ENCODE data around the gene COLEC11. TPM values are rescaled to one million over a fixed set of nuclear protein-coding genes. Genes with fewer than 3 reads are reported as not detected.

Gene COLEC11
- total RNA-seq, 3 donors from 2014 or later (not counting 1 experiment from before 2014, with no cell fraction given) = 0.61 TPM; not detected in 2

DNA sequence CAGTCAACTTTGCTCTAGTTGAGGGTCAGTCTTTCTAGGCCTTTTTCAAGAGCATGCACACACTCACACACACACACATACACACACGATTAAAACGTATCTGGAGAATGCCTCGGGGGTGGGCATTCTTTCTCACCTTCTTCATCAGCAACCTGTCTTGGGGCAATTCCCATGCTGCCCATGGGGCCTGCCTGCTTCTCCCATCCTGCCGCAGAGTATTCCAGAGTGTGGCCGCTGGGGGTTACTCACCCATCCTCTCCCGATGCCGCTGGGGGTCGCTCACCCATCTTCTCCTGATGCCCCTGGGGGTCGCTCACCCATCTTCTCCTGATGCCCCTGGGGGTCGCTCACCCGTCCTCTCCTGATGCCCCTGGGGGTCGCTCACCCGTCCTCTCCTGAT is 52.3 kb downstream of the COLEC11 start:
- ATAC-seq (no peak), DNase-seq (no peak)
- peaks cover 15 to 16% of the 10 kb centered on the region in 2 donors for H3K4me1 Mint-ChIP-seq
- H3K36me3 Mint-ChIP-seq = no peaks in the 10 kb centered on the region
- H3K27me3 Mint-ChIP-seq (ENCODE audit: low read depth in 2 of 2) = peaks cover 0 to 10% of the 10 kb centered on the region in 2 donors
- TF ChIP-seq, protein P1, sequence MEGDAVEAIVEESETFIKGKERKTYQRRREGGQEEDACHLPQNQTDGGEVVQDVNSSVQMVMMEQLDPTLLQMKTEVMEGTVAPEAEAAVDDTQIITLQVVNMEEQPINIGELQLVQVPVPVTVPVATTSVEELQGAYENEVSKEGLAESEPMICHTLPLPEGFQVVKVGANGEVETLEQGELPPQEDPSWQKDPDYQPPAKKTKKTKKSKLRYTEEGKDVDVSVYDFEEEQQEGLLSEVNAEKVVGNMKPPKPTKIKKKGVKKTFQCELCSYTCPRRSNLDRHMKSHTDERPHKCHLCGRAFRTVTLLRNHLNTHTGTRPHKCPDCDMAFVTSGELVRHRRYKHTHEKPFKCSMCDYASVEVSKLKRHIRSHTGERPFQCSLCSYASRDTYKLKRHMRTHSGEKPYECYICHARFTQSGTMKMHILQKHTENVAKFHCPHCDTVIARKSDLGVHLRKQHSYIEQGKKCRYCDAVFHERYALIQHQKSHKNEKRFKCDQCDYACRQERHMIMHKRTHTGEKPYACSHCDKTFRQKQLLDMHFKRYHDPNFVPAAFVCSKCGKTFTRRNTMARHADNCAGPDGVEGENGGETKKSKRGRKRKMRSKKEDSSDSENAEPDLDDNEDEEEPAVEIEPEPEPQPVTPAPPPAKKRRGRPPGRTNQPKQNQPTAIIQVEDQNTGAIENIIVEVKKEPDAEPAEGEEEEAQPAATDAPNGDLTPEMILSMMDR (IDR thresholded peaks at IDR 0.05) = no peak
- peaks cover 14% of the 10 kb centered on the region for H3K4me1 ChIP-seq (ENCODE audit: control insufficient read depth, insufficient read depth, low read length)
- no peaks in the 10 kb centered on the region for H3K9me3 ChIP-seq (ENCODE audit: control insufficient read depth, insufficient read depth, low read length)
- intact Hi-C loops (cut with micrococcal nuclease) = no loop called here
- H3K27ac Mint-ChIP-seq = no peak overlapping the region
- H3K27ac ChIP-seq (ENCODE audit: low read length) = no peak overlapping the region
- H3K4me3 Mint-ChIP-seq = no peak overlapping the region
- H3K27me3 ChIP-seq (ENCODE audit: control insufficient read depth, insufficient read depth, low read length) = no peaks in the 10 kb centered on the region
- H3K9me3 Mint-ChIP-seq = no peaks in the 10 kb centered on the region
- H3K4me3 ChIP-seq (ENCODE audit: low read length) = no peak overlapping the region
- WGBS (ENCODE audit: insufficient coverage) = 77% methylated on average over 13 of the region's 13 CpGs
- H3K36me3 ChIP-seq (ENCODE audit: control insufficient read depth, insufficient read depth, low read length) = no peaks in the 10 kb centered on the region

DNA sequence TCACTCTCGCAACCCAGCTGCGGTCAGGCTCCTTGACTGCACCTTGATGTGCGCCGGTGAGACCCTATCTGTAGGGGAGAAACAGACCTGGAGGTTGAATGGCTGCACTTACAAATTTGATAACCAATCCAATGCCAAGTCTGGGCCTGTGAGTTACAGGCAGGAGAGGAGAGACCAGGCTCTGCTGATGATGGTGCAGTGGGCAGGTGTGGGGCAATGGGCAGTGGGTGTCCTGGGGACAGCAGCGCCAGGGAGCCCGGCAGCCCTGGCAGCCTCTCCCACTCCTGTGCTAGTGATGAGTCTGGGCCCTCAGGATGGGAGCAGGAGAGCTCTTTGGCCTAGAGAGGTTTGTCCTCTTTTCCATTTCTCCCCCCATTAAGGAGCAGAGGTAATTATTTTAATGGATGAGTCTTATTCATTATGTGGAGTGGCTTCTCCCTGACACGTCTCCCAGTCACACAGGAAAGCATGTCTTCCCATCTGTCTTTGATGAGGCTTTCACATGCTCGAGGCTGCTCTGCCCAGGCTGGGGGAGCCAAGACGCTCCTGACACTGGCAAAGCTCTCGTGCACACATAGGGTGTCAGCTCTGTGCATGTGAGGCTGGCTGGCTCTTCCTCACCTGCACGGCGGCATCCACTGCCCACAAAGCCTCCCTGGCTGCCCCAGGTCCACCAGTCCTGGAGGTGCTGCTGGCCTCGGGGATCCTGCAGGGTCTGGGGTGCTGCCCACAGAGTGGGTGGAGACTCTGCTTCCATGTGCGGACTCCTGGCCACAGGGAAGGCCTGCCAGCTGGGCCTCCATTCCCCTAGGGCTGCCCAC is 53.1 kb downstream of the COLEC11 start:
- Mint-ChIP-seq H3K27ac (no peak overlapping the region), H3K9me3 (no peaks in the 10 kb centered on the region)

DNA sequence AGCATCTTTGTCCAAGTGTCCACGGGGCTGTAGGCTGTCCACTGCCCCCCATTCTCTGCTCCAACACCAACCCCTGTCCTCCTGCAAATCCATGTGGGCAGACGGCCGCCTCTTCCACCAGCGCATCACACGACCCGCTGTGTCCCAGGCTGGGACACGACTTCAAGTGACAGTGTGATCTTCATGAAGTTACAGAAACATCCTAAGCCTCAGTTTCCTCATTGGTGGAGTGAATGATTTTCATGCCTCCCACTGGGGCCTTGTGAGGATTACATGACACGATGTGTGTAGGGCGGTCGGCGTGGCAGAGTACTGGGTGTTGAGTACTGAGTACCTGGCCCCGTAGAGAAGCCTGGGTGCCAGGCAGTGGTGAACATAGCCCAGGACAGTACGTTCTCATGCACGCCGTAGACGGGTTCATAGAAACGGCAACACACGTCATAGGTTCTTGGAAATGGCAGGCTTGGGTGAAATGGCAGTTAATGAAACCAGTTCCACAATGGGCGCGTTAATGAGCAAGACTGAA is 53.8 kb downstream of the COLEC11 start:
- whole genome bisulfite sequencing (ENCODE audit: insufficient coverage) = 92% methylated on average over 20 of the region's 20 CpGs
- H3K9me3 Mint-ChIP-seq = no peaks in the 10 kb centered on the region
- H3K36me3 Mint-ChIP-seq = no peaks in the 10 kb centered on the region
- H3K4me1 ChIP-seq (ENCODE audit: control insufficient read depth, insufficient read depth, low read length) = peaks cover 15% of the 10 kb centered on the region
- ATAC-seq (no peak), DNase-seq (no peak)
- no peaks in the 10 kb centered on the region for H3K27me3 ChIP-seq (ENCODE audit: control insufficient read depth, insufficient read depth, low read length)
- no peaks in the 10 kb centered on the region for H3K36me3 ChIP-seq (ENCODE audit: control insufficient read depth, insufficient read depth, low read length)
- no peaks in the 10 kb centered on the region for H3K9me3 ChIP-seq (ENCODE audit: control insufficient read depth, insufficient read depth, low read length)
- intact Hi-C loops (cut with micrococcal nuclease) = no loop called here
- H3K27me3 Mint-ChIP-seq (ENCODE audit: low read depth in 2 of 2) = peaks cover 0 to 12% of the 10 kb centered on the region in 2 donors
- H3K4me3 ChIP-seq (ENCODE audit: low read length) = no peak overlapping the region
- H3K27ac ChIP-seq (ENCODE audit: low read length) = no peak overlapping the region
- no peak overlapping the region for H3K4me3 Mint-ChIP-seq
- no peak overlapping the region for H3K27ac Mint-ChIP-seq
- H3K4me1 Mint-ChIP-seq = peaks cover 15 to 16% of the 10 kb centered on the region in 2 donors
- TF ChIP-seq, protein P1 (IDR thresholded peaks at IDR 0.05) = no peak

More for the DNA sequence above, 53.1 kb downstream of the COLEC11 start:
- Histone ChIP-seq H3K36me3 (ENCODE audit: control insufficient read depth, insufficient read depth, low read length) (no peaks in the 10 kb centered on the region), H3K4me1 (ENCODE audit: control insufficient read depth, insufficient read depth, low read length) (peaks cover 15% of the 10 kb centered on the region), H3K27me3 (ENCODE audit: control insufficient read depth, insufficient read depth, low read length) (no peaks in the 10 kb centered on the region), H3K27ac (ENCODE audit: low read length) (no peak overlapping the region), H3K4me3 (ENCODE audit: low read length) (no peak overlapping the region), H3K9me3 (ENCODE audit: control insufficient read depth, insufficient read depth, low read length) (no peaks in the 10 kb centered on the region)
- H3K4me3 Mint-ChIP-seq = no peak overlapping the region
- intact Hi-C loops (cut with micrococcal nuclease) = no loop called here
- TF ChIP-seq, protein P1 (IDR thresholded peaks at IDR 0.05) = no peak
- H3K36me3 Mint-ChIP-seq = no peaks in the 10 kb centered on the region
- peaks cover 0 to 10% of the 10 kb centered on the region in 2 donors for H3K27me3 Mint-ChIP-seq (ENCODE audit: low read depth in 2 of 2)
- DNase-seq (no peak), ATAC-seq (no peak)
- 84% methylated on average over 14 of the region's 14 CpGs for WGBS (ENCODE audit: insufficient coverage)
- H3K4me1 Mint-ChIP-seq = peaks cover 15 to 16% of the 10 kb centered on the region in 2 donors

Measured in natural killer cell (primary cell).